ENCODE results near the gene KAT6B.

DNA sequence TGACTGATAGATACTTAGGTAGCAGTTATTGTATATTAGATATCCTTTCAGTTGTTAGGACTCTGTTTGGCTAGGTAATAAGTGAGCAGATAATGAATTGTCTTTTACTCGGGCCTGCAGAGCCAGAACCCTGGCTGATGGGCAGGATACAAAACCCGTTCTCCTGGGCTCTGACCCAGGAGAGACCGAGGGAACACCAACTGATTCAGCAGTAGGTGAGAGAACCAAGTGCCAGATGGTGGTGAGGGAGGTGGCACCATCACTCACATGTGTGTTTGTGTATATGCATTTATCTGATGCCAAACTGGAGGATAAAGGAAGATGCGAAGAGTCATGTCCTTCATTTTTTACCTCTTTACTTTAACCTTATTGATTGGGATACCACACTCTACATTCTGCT is 169.4 kb downstream of the KAT6B start:
- TF ChIP-seq, protein P1, sequence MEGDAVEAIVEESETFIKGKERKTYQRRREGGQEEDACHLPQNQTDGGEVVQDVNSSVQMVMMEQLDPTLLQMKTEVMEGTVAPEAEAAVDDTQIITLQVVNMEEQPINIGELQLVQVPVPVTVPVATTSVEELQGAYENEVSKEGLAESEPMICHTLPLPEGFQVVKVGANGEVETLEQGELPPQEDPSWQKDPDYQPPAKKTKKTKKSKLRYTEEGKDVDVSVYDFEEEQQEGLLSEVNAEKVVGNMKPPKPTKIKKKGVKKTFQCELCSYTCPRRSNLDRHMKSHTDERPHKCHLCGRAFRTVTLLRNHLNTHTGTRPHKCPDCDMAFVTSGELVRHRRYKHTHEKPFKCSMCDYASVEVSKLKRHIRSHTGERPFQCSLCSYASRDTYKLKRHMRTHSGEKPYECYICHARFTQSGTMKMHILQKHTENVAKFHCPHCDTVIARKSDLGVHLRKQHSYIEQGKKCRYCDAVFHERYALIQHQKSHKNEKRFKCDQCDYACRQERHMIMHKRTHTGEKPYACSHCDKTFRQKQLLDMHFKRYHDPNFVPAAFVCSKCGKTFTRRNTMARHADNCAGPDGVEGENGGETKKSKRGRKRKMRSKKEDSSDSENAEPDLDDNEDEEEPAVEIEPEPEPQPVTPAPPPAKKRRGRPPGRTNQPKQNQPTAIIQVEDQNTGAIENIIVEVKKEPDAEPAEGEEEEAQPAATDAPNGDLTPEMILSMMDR (IDR thresholded peaks at IDR 0.05; ENCODE audit: poor library complexity), result no peak
- TF ChIP-seq EZH2 (IDR thresholded peaks at IDR 0.05; ENCODE audit: borderline replicate concordance), result no peak
- no peak for TF ChIP-seq EZH2phosphoT487 (IDR thresholded peaks at IDR 0.05; ENCODE audit: low read depth, severe bottlenecking, unreplicated experiment)

Measured in hepatocyte (in vitro differentiated cells).